OCI-LY7 (cell line): Measurements from ENCODE around the gene PDE9A. TPM values are rescaled to one million over a fixed set of nuclear protein-coding genes. Genes with fewer than 3 reads are reported as not detected.

Experiments
- BruUV-seq: library from RNA; stranded (reverse); fragments of 400-500 nt; replicated peaks from 2 replicates; lab custom pipeline; 2021; lab: Mats Ljungman, UMichigan
- CTCF ChIA-PET: fragments of 300-600 bp; sonication (Branson Sonifier 250); formaldehyde crosslinking; loops from one replicate; lab custom pipeline; 2022; ENCODE audit warnings: antibody characterized with exemption; ENCODE audit not compliant: unreplicated experiment; lab: Charles Lee
- POLR2A ChIA-PET: fragments of 300-600 bp; sonication (Branson Sonifier 250); formaldehyde crosslinking; loops from one replicate; lab custom pipeline; 2022; ENCODE audit warnings: antibody characterized with exemption; lab: Charles Lee
- DNase-seq: peaks from one replicate; pipeline ENCODE4 v3.0.0-alpha.2; 2015; ENCODE audit warnings: low spot score
- H2AFZ ChIP-seq: fragments of 200-600 bp; sonication (generic), shearing (Covaris generic); 2 replicates; pipeline ENCODE4 v1.6.1; 2014; ENCODE audit warnings: mild to moderate bottlenecking, antibody characterized with exemption, low read length, moderate library complexity
- H3K27ac ChIP-seq: fragments of 200-600 bp; sonication (generic); 2 replicates; pipeline ENCODE4 v1.5.1; 2014; ENCODE audit warnings: mixed run types, low read depth, mild to moderate bottlenecking, moderate library complexity, low read length, inconsistent platforms; ENCODE audit not compliant: poor library complexity, severe bottlenecking
- H3K36me3 ChIP-seq: fragments of 200-600 bp; sonication (generic); 2 replicates; pipeline ENCODE4 v1.6.1; 2014; ENCODE audit warnings: mild to moderate bottlenecking, antibody characterized with exemption, low read length, moderate library complexity, mixed read lengths; ENCODE audit not compliant: insufficient read depth
- H3K4me1 ChIP-seq: fragments of 200-600 bp; sonication (generic); 2 replicates; pipeline ENCODE4 v1.5.1; 2014; ENCODE audit warnings: mild to moderate bottlenecking, low read length; ENCODE audit not compliant: insufficient read depth, poor library complexity, severe bottlenecking
- H3K4me2 ChIP-seq: fragments of 200-600 bp; sonication (generic); 2 replicates; pipeline ENCODE4 v1.6.1; 2014; ENCODE audit warnings: mild to moderate bottlenecking, low read length
- H3K4me3 ChIP-seq: fragments of 200-600 bp; sonication (generic); 2 replicates; pipeline ENCODE4 v1.5.1; 2014; ENCODE audit warnings: mild to moderate bottlenecking, low read depth, low read length; ENCODE audit not compliant: poor library complexity, severe bottlenecking
- H3K79me2 ChIP-seq: fragments of 200-600 bp; sonication (generic); 2 replicates; pipeline ENCODE4 v1.6.1; 2016; ENCODE audit warnings: low read depth, mild to moderate bottlenecking, low read length, moderate library complexity, mixed read lengths; ENCODE audit not compliant: insufficient read depth
- H3K9me2 ChIP-seq: fragments of 200-600 bp; sonication (generic); 2 replicates; pipeline ENCODE4 v1.6.1; 2016; ENCODE audit warnings: mild to moderate bottlenecking, low read length, mixed read lengths; ENCODE audit not compliant: insufficient read depth
- H3K9me3 ChIP-seq: fragments of 200-600 bp; sonication (generic); 2 replicates; pipeline ENCODE4 v1.6.1; 2014; ENCODE audit warnings: mild to moderate bottlenecking, mixed run types, low read length, mixed read lengths
- H4K20me1 ChIP-seq: fragments of 200-600 bp; sonication (generic); 2 replicates; pipeline ENCODE4 v1.6.1; 2014; ENCODE audit warnings: mild to moderate bottlenecking, antibody characterized with exemption, low read length, moderate library complexity, mixed read lengths; ENCODE audit not compliant: insufficient read depth
- EZH2phosphoT487 ChIP-seq: fragments of 200-600 bp; sonication (generic); IDR thresholded peaks from 2 replicates; pipeline ENCODE4 v1.6.1; 2018; ENCODE audit warnings: low read depth, borderline replicate concordance, mild to moderate bottlenecking, mixed run types, antibody characterized with exemption, low read length, moderate library complexity, mixed read lengths
- intact Hi-C: fragments of 100-400 bp; cut with micrococcal nuclease; formaldehyde crosslinking; loops from one replicate; pipeline ENCODE4 v1.10.0; 2022; ENCODE audit not compliant: unreplicated experiment
- total RNA-seq, 2 experiments: library from RNA; depleted of rRNA in 1 of 2; stranded (reverse); fragments of >200 nt in 1 of 2; shearing (Covaris generic) in 1 of 2; gene quantifications; 2 replicates each; pipeline ENCODE4 v1.2.3, GENCODE V29; 2014 to 2022
- TF ChIP-seq, protein P1 (sequence below): fragments of 200-600 bp; sonication (generic); conservative IDR thresholded peaks from 2 replicates; pipeline ENCODE4 v1.5.1; 2014; ENCODE audit warnings: mild to moderate bottlenecking, antibody characterized with exemption, low read length, moderate library complexity, mixed read lengths

The PDE9A gene
- total RNA-seq, 2 experiments from 2014 or later = 11.4 to 22.4 TPM

DNA sequence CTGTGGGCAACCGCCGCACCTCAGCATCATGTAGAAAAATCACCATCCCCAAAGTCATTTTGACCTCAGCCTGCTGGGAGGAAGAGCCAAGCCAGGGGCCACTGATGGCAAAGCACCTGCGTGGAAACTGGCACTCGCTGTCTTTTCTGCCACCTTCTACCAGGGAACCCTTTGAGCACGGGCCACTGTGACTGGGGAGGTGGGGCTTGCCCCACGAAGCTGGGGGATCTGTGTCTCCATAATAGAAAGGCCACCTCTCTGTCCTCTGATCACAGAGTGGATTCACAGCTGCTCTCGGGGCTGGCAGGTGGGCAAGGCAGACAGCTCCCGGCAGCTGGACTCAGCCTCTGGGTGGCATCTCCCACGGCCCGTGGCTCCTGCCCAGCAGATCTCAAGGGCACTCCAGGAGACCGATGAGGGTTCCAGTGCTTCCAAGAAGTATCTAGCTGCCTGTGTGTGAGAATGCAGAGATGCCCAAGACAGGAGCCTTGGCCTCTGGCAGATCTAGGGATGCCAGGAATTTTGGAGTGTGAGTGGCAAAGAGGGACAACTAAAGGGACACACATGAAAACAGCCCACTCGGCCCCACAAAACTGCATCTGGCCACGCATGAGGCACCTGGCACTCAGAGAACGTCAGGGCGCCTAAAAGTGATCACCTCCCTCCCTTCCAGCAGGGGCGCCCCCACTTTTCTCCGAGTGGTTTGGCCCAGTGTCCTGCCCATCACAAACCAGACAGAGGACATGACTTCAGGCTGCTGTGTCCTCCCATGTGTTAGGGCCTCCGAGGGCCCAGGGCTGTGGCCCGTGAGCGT is 102.6 kb downstream of the PDE9A start:
- Histone ChIP-seq H3K9me2 (no peaks in the 10 kb centered on the region), H3K79me2 (no peaks in the 10 kb centered on the region), H3K9me3 (no peaks in the 10 kb centered on the region), H3K4me1 (no peaks in the 10 kb centered on the region), H3K27ac (no peak overlapping the region), H3K4me3 (no peak overlapping the region), H3K4me2 (no peak overlapping the region), H4K20me1 (no peaks in the 10 kb centered on the region), H2AFZ (no peak overlapping the region), H3K36me3 (no peaks in the 10 kb centered on the region)
- intact Hi-C loops = no loop called here
- TF ChIP-seq, protein P1, sequence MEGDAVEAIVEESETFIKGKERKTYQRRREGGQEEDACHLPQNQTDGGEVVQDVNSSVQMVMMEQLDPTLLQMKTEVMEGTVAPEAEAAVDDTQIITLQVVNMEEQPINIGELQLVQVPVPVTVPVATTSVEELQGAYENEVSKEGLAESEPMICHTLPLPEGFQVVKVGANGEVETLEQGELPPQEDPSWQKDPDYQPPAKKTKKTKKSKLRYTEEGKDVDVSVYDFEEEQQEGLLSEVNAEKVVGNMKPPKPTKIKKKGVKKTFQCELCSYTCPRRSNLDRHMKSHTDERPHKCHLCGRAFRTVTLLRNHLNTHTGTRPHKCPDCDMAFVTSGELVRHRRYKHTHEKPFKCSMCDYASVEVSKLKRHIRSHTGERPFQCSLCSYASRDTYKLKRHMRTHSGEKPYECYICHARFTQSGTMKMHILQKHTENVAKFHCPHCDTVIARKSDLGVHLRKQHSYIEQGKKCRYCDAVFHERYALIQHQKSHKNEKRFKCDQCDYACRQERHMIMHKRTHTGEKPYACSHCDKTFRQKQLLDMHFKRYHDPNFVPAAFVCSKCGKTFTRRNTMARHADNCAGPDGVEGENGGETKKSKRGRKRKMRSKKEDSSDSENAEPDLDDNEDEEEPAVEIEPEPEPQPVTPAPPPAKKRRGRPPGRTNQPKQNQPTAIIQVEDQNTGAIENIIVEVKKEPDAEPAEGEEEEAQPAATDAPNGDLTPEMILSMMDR = no peak
- no peak for TF ChIP-seq EZH2phosphoT487
- CTCF ChIA-PET = interaction anchor here (0.5 to 0.6 kb wide), 2 partner anchors 22 to 159 kb away, joined by 3 read pairs; no protein-coding TSS in a partner anchor
- POLR2A ChIA-PET = interaction anchor here (0.6 kb wide), 1 partner anchor 39 kb away, joined by 3 read pairs; no protein-coding TSS in a partner anchor
- BruUV-seq = no TSS peak
- no peak for DNase-seq

DNA sequence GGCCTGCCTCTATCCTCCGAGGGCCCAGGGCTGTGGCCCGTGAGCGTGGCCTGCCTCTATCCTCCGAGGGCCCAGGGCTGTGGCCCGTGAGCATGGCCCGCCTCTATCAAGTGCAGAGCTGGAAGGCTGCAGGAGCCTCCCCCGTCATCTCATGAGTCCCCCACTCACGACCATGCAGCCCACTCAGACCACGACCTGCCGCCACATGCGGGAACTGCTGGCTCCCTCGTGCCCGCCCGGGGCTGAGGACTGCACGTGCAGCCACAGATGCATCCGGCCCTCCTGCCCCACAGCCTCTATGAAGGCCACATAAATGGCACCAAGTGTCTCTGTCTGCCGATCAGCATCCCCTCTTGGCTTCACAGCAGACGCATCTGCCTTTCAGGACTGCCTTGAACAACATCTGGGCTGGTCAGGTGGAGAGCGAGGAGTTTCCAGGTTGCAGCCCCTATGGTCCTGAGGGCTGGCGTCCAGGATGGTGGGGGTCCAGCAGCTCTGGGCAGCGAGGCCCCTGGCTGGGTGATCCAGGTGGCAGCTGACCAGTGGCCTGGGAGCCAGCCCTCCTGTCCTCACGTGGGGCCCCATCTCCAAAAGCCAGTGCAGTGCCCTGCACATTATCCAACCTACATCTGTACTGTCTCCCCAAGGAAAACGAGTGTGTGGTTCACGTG is 103.3 kb downstream of the PDE9A start:
- no peaks in the 10 kb centered on the region for H3K9me2 ChIP-seq
- no peak overlapping the region for H3K27ac ChIP-seq
- H3K4me1 ChIP-seq = no peaks in the 10 kb centered on the region
- no peaks in the 10 kb centered on the region for H3K79me2 ChIP-seq
- intact Hi-C loops = no loop called here
- TF ChIP-seq, protein P1 = no peak
- no peak for TF ChIP-seq EZH2phosphoT487
- H3K9me3 ChIP-seq = no peaks in the 10 kb centered on the region
- no peak overlapping the region for H3K4me2 ChIP-seq
- no TSS peak for BruUV-seq
- H4K20me1 ChIP-seq = no peaks in the 10 kb centered on the region
- H3K4me3 ChIP-seq = no peak overlapping the region
- ChIA-PET POLR2A (no interaction called here), CTCF (no interaction called here)
- H2AFZ ChIP-seq = no peak overlapping the region
- H3K36me3 ChIP-seq = no peaks in the 10 kb centered on the region
- DNase-seq = no peak

DNA sequence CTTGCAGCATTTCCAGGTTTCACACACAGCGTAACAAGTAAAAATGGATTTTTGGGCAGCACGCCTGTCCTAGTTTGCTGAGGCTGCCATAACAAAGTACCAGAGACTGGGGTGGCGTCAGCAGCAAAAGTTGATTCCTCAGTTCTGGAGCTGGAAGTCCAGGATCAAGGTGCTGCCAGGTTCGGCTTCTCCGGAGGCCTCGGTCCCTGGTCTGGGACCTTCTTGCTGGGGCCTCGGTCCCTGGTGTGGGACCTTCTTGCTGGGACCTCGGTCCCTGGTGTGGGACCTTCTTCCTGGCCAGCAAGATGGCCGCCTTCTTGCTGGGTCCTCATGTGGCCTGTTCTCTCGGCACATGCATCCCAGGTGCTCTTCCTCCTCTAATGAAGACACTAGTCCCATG is 104.0 kb downstream of the PDE9A start:
- POLR2A ChIA-PET = interaction anchor here (1.3 kb wide), 1 partner anchor 19 kb away, joined by 3 read pairs; no protein-coding TSS in a partner anchor
- no peak overlapping the region for H3K27ac ChIP-seq
- no peaks in the 10 kb centered on the region for H3K9me2 ChIP-seq
- no peak overlapping the region for H3K4me3 ChIP-seq
- H2AFZ ChIP-seq = no peak overlapping the region
- H3K4me2 ChIP-seq = no peak overlapping the region
- no peak for DNase-seq
- no peaks in the 10 kb centered on the region for H3K79me2 ChIP-seq
- intact Hi-C loops = no loop called here
- TF ChIP-seq, protein P1 = no peak
- no peak for TF ChIP-seq EZH2phosphoT487
- no peaks in the 10 kb centered on the region for H3K36me3 ChIP-seq
- no peaks in the 10 kb centered on the region for H4K20me1 ChIP-seq
- CTCF ChIA-PET = no interaction called here
- BruUV-seq = no TSS peak
- H3K4me1 ChIP-seq = no peaks in the 10 kb centered on the region
- H3K9me3 ChIP-seq = no peaks in the 10 kb centered on the region
